Adrenal gland (tissue), 5 donors: ENCODE results near the gene PKD1.

ENCODE experiments used
- POLR2A ChIP-seq, 2 donors: fragments of 450-650 bp; IDR thresholded peaks; one replicate each; pipeline ENCODE4 v1.6.1; 2017; ENCODE audit warnings: antibody characterized with exemption in 2 of 2, mild to moderate bottlenecking in 2 of 2, moderate library complexity in 1 of 2
- TF ChIP-seq, protein P1 (sequence below), 6 experiments: fragments of 450-650 bp in 4 of 6; fragments of 200-600 bp in 2 of 6; sonication (generic) in 1 of 6; IDR thresholded peaks; 1 replicate in 5 of 6; 2 replicates in 1 of 6; pipeline versions ENCODE4 v1.5.1 to v1.8.0; 2016 to 2021; ENCODE audit warnings: antibody characterized with exemption in 6 of 6, mild to moderate bottlenecking in 2 of 6, moderate library complexity in 1 of 6
- donor health status: DM: no; HTN: no; CAD: no.

DNA sequence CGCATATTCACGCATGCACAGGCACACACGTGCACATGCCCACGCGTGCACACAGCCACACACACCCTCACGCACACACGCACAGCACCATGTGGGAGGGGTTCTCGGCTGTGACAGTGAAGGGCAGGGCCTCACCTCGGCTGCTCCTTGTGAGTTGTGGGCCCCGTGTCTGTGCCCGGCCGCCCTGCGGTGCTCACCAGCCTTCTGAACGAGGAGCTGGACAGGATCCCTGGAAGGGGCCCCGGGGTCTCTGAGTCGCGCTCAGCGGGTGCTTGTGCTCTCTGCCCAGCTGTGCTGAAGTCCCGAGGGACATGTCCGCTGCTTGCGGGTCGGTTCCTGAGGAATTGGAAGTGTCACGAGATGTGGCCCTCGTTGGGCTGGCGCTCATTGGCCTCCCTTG is 71.8 kb downstream of the PKD1 start:
- TF ChIP-seq POLR2A (IDR thresholded peaks at IDR 0.05) = no peak
- TF ChIP-seq, protein P1, sequence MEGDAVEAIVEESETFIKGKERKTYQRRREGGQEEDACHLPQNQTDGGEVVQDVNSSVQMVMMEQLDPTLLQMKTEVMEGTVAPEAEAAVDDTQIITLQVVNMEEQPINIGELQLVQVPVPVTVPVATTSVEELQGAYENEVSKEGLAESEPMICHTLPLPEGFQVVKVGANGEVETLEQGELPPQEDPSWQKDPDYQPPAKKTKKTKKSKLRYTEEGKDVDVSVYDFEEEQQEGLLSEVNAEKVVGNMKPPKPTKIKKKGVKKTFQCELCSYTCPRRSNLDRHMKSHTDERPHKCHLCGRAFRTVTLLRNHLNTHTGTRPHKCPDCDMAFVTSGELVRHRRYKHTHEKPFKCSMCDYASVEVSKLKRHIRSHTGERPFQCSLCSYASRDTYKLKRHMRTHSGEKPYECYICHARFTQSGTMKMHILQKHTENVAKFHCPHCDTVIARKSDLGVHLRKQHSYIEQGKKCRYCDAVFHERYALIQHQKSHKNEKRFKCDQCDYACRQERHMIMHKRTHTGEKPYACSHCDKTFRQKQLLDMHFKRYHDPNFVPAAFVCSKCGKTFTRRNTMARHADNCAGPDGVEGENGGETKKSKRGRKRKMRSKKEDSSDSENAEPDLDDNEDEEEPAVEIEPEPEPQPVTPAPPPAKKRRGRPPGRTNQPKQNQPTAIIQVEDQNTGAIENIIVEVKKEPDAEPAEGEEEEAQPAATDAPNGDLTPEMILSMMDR (IDR thresholded peaks at IDR 0.05) = no peak
